Fibroblast of pulmonary artery (primary cell): ENCODE results near the gene DOCK4.

Experiments used
- DNase-seq: peaks from one replicate; pipeline ENCODE4 v3.0.0-alpha.2; 2010; ENCODE audit warnings: low read depth
- H3K4me3 ChIP-seq: replicated peaks from 2 replicates; pipeline ENCODE4 v1.5.1; 2011; ENCODE audit warnings: low read depth, mild to moderate bottlenecking, control low read depth, low read length, moderate library complexity
- CTCF ChIP-seq: IDR thresholded peaks from 2 replicates; pipeline ENCODE4 v1.5.1; 2011; ENCODE audit warnings: mild to moderate bottlenecking, control low read depth, low read length, inconsistent platforms; ENCODE audit errors: missing control alignments

The DOCK4 gene

GRCh38 chr7:111705807-111706206 lies 500.4 kb downstream of the DOCK4 start:
- no peak for DNase-seq
- H3K4me3 ChIP-seq = no peak overlapping the region
- TF ChIP-seq CTCF = no peak

- H3K4me3 ChIP-seq = no peak overlapping the region
- DNase-seq = no peak
- no peak for TF ChIP-seq CTCF
Observed at GRCh38 chr7:111697771-111698170, 508.4 kb downstream of the DOCK4 start.

DNA sequence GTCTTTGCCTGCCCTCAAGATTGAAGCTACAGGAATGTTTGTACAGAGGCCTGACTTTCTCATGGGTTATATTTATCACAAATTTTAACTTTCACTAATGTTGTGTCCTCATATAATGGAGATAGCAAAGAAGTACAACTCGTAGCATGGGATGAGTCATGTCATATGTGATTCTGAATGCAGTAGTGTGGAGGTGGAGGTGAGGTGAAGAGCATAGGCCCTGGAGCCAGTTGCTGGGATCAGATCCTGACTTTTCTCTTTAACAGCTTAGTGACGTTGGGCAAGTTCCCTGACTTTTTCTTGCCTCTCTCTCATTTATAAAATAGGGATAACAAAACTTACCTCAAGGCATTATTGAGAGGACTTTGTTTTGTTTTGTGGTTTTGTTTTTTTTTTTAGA lies 511.8 kb downstream of the DOCK4 start:
- H3K4me3 ChIP-seq = no peak overlapping the region
- TF ChIP-seq CTCF = no peak
- DNase-seq = no peak

- no peak for TF ChIP-seq CTCF
- DNase-seq = no peak
Observed at GRCh38 chr7:111690364-111691111, 515.7 kb downstream of the DOCK4 start.

DNA sequence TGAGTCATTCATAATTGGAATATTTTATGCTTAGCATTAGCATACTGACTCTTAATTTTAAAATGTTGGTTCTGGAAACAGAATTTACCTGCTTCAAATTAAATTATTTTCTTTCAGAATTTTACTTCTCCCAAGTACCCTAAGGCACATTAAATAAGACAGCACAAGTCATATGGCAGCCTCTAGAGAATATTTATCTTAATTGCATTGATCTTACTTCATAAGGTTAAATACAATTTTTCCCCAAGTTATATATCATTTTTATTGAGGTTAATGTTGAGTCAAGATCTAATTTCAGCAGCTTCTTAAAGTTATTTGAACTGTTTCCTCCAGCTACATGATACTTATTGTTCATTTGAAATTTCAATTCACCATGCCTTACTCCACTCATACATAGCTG lies 520.9 kb downstream of the DOCK4 start:
- TF ChIP-seq CTCF = no peak
- no peak overlapping the region for H3K4me3 ChIP-seq
- DNase-seq = no peak

More at GRCh38 chr7:111690364-111691111, 515.7 kb downstream of the DOCK4 start:
- no peak overlapping the region for H3K4me3 ChIP-seq

GRCh38 chr7:111682588-111683340 lies 523.4 kb downstream of the DOCK4 start:
- TF ChIP-seq CTCF = no peak
- DNase-seq = no peak

GRCh38 chr7:111681242-111681641 lies 525.0 kb downstream of the DOCK4 start:
- no peak for TF ChIP-seq CTCF
- no peak overlapping the region for H3K4me3 ChIP-seq
- DNase-seq = no peak

More at GRCh38 chr7:111682588-111683340, 523.4 kb downstream of the DOCK4 start:
- no peak overlapping the region for H3K4me3 ChIP-seq
